Motor neuron (in vitro differentiated cells): ENCODE data around the gene RNF135. TPM values are rescaled to one million over a fixed set of nuclear protein-coding genes. Genes with fewer than 3 reads are reported as not detected.
"Not testable (repeated sequence)": the region's sequence is repeated elsewhere in the genome, so short reads cannot be mapped to it uniquely, and the experiment has no call there.

Source experiments
- ATAC-seq, 8 experiments: fragments of 200-7000 bp; cut with Tn5 transposase; replicated peaks in 6 of 8; 2 replicates each; pipeline ENCODE4 v1.8.0; 2021; ENCODE audit warnings: mild to moderate bottlenecking in 8 of 8, moderate library complexity in 8 of 8
- H3K27ac ChIP-seq, 2 donors: fragments of 250-450 bp; sonication (Bioruptor Pico); 2 replicates each; pipeline ENCODE4 v1.9.0; 2021; ENCODE audit warnings: antibody characterized with exemption in 2 of 2, mild to moderate bottlenecking in 2 of 2, moderate library complexity in 1 of 2
- H3K4me1 ChIP-seq, 2 donors: fragments of 250-450 bp; sonication (Bioruptor Pico); replicated peaks in 1 of 2; 2 replicates each; pipeline ENCODE4 v1.6.1; 2021; ENCODE audit warnings: antibody characterized with exemption in 2 of 2, mild to moderate bottlenecking in 2 of 2, moderate library complexity in 1 of 2
- H3K4me3 ChIP-seq, 5 donors: fragments of 250-450 bp; sonication (Bioruptor Pico); 2 replicates each; pipeline ENCODE4 v1.9.0; 2021; ENCODE audit warnings: antibody characterized with exemption in 5 of 5, mild to moderate bottlenecking in 5 of 5, moderate library complexity in 4 of 5
- WGBS, 10 experiments: fragments of 450-650 bp; shearing (Covaris generic); methylation state at CpG; one replicate each; pipeline ENCODE4 v1.0.0; 2022; 5-methylcytosine and 5-hydroxymethylcytosine counted together
- in situ Hi-C, 9 experiments: fragments of 400-800 bp; cut with MboI; loops; one replicate each; pipeline ENCODE4 v1.15.0; 2021; ENCODE audit warnings: low sequenced_read_pairs in 9 of 9, low pct_unique_long_range_greater_than_20kb in 2 of 9; ENCODE audit not compliant: unreplicated experiment in 9 of 9
- total RNA-seq, 8 experiments: library from RNA; unstranded; fragments of 300-600 nt; gene quantifications; 2 replicates each; pipeline versions ENCODE4 v1.2.3 to v1.2.4, GENCODE V29; 2022

RNF135 gene
- total RNA-seq, 8 experiments from 2014 or later, result 0.11 to 14.3 (median 1.3) TPM

DNA sequence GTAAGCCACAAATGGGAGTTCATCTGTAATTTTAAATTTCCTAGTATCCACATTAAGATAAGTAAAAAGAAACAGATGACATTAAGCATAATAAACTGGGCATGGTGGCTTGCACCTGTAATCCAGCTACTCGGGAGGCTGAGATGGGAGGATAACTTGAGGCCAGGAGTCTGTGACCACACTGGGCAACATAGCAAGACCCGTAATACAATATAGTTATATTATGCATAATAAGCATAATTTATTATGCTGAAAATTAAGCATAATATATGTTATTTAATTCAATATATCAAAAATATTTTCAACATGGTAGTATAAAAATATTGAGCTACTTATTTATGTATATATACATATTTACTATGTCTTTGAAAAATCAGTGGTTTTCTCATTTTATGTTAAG is 48.2 kb downstream of the RNF135 start:
- no peak overlapping the region for H3K27ac ChIP-seq
- 84 to 100% (median 93%) methylated on average over 1 to 2 of the region's 2 CpGs; no CpG with 5 or more reads in 3 of the 10 experiments for WGBS, 10 experiments
- no peak overlapping the region for H3K4me3 ChIP-seq
- no peaks in the 10 kb centered on the region for H3K4me1 ChIP-seq
- no peak for ATAC-seq
- in situ Hi-C loops, result loop anchor here in 2 of 9 experiments (25.0 kb wide), 1 partner anchor 193 kb away; no protein-coding TSS in a partner anchor

DNA sequence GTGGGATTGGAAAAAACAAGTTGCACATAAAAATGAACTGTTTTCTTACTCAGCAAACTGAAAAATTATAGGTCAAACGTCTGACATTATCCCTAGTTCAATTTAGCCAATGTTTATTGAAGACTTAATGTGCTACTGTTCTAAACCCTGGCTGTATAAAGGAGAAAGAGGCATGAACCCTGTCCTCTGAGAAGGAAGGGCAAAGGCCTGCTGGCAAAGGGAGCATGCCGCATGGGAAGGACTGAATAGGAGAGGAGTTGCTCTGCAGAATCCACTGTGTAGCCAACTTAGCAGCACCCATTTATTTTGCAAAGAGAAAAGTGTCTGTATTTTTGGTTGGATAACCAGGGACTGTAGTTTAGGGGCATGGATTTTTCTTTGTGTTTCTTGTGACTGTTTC is 52.3 kb downstream of the RNF135 start:
- H3K27ac ChIP-seq, ATAC-seq, H3K4me1 ChIP-seq, H3K4me3 ChIP-seq: not testable (repeated sequence)
- no CpG with 5 or more reads among the region's 2 CpGs for WGBS, 10 experiments
- in situ Hi-C loops, result loop anchor here in 2 of 9 experiments (25.0 kb wide), 1 partner anchor 189 kb away; no protein-coding TSS in a partner anchor

DNA sequence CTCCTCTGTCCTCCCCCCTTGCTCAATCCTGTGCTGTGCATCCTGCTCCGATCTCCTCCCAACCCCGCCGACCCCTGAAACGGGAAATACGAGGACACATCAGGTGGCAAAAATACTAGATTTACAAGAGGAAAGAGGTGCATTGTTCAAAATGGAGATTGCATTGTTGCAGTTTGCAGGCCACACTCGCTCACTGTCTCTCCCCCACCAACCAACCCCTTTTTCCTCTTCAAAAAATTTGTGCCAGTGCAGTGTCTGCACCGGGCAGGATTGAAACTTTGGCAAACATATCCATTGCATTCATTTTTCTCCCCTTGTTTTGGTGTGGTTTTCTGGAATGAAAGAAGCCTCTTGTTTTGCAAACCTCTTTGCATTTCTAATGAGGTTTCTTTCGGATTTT is 61.0 kb downstream of the RNF135 start:
- no peak for ATAC-seq
- Histone ChIP-seq H3K4me3 (no peak overlapping the region), H3K27ac (no peak overlapping the region), H3K4me1 (peaks cover 0 to 6% of the 10 kb centered on the region in 2 donors)
- 0 to 100% (median 56%) methylated on average over 1 to 8 of the region's 8 CpGs; no CpG with 5 or more reads in 2 of the 10 experiments for WGBS, 10 experiments
- in situ Hi-C loops, result no loop called here

DNA sequence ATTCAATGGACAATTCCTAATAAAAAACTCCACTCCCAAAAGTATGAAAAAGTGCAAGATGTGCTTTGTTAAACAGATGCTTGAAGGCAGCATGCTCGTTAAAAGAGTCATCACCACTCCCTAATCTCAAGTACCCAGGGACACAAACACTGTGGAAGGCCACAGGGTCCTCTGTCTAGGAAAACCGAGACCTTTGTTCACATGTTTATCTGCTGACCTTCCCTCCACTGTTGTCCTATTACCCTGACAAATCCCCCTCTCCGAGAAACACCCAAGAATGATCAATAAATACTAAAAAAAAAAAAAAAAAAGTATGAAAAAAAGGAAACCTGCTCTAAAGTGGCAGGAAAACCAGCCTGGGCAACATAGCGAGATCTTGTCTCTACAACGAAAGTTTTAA is 64.8 kb downstream of the RNF135 start:
- ATAC-seq, in situ Hi-C loops, H3K4me3 ChIP-seq, H3K4me1 ChIP-seq, H3K27ac ChIP-seq: not testable (repeated sequence)
- 67 to 92% (median 81%) methylated on average over 1 to 5 of the region's 5 CpGs for WGBS, 10 experiments

DNA sequence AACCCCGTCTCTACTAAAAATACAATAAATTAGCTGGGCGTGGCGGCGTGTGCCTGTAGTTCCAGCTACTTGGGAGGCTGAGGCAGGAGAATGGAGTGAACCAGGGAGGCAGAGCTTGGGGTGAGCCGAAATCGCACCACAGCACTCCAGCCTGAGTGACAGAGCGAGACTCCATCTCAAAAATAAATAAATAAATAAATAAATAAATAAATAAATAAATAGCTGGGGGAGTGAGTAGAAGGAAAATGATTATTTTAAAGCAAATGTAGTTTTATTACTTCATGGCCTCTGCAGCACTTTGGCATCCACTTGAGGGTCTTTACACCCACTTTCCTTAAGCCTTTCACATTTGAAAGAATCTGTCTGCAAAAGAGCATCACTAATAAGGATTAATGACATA is 70.0 kb downstream of the RNF135 start:
- H3K27ac ChIP-seq, H3K4me1 ChIP-seq, in situ Hi-C loops, H3K4me3 ChIP-seq, ATAC-seq: not testable (repeated sequence)
- 90 to 100% (median 96%) methylated on average over 1 to 4 of the region's 7 CpGs; no CpG with 5 or more reads in 7 of the 10 experiments for WGBS, 10 experiments

DNA sequence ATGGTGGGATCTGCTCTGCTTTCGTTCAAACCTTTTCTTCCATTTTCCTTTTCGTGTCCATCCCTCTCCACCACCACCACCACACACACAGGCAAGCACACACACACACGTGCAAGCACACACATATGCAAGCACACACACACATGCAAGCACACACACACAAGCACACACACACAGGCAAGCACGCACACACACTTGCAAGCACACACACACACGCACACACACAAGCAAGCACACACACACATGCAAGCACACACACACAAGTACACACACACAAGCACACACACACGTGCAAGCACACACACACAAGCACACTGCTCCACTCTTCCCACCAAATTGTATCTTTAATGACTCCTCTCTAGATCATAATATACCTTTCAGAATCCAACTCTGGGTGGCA is 71.5 kb downstream of the RNF135 start:
- no CpG with 5 or more reads among the region's 6 CpGs for WGBS, 10 experiments
- H3K4me3 ChIP-seq, ATAC-seq, in situ Hi-C loops, H3K4me1 ChIP-seq, H3K27ac ChIP-seq: not testable (repeated sequence)

DNA sequence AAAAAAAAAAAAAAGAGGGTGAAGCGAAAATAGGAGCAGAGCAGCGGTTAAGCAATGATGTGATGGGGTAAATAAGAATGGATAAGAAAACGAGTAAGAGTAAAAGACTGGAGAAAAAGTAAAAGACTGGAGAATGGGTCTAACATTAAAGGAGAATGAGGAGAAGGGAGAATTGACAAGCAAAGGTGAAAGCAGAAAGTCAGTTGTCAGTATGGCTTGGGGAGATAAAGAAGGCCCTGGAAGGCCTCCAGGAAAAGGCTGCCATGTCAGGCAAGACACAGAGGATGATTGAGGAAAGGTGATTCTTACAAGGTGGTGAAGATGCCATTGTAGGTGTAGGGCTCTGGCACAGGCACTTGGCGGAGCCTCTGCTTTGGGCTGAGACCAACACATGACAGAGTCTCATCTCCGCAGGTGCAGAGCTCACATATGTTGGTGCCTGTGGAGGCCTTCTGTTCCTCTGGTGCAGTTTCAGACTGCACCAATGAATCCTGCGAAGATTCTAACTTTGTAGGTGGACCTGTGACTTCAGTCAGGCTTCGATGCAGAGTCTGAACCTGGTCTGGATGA is 76.1 kb downstream of the RNF135 start:
- in situ Hi-C loops, H3K4me1 ChIP-seq, H3K4me3 ChIP-seq, H3K27ac ChIP-seq, ATAC-seq: not testable (repeated sequence)
- 60 to 100% (median 92%) methylated on average over 1 to 3 of the region's 7 CpGs; no CpG with 5 or more reads in 3 of the 10 experiments for WGBS, 10 experiments

DNA sequence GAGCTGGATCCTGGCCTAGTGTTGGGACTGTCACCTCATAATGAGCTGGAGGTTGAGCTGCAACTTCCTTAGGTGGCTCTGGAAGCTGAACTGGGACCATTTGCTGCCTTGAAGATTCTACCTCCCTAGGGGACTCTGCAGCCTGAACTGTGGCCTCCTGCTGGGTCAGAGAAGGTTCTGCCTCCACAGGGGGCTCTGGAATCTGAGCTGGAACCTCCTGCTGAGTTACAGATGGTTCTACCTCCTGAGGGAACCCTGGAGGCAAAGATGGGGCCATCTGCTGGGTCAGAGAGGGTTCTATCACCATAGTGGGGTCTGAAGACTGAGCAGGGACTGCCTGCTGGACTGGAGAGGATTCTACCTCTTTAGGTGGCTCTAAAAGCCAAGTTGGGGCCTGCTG is 77.3 kb downstream of the RNF135 start:
- no peaks in the 10 kb centered on the region for H3K4me1 ChIP-seq
- H3K27ac ChIP-seq, result no peak overlapping the region
- in situ Hi-C loops, result no loop called here
- H3K4me3 ChIP-seq, result no peak overlapping the region
- no peak for ATAC-seq

DNA sequence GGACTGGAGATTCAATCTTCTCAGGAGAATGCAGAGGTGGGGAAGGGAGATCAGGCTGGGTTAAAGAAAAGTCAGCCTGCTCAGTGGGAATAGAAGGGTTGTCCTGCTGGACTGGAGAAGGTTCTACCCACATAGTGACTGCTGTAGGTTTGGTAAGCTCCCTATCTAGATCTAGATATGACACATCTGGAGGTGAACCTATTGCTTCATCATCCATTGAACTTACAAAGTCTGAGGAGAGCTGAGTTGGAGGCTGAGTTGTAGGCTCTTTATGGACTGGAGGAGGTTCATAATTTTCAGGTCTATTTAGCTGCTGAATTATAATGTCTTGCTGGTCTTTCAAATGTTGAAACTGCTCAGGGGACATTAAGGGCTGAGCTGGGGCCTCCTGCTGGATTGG is 77.9 kb downstream of the RNF135 start:
- ATAC-seq, result no peak
- in situ Hi-C loops, result no loop called here

More for the DNA sequence above, 77.9 kb downstream of the RNF135 start:
- Histone ChIP-seq H3K27ac (no peak overlapping the region), H3K4me3 (no peak overlapping the region), H3K4me1 (no peaks in the 10 kb centered on the region)

Other genes starting within 250 kb of the RNF135 start
- 10 to 100 TPM in 2 of 8 experiments, 1 to 10 TPM in 6; 5.7 to 31.0 (median 6.8) TPM for gene CRLF3, start 146.3 kb upstream of the RNF135 start, total RNA-seq
- gene ATAD5, start 139.1 kb upstream of the RNF135 start, total RNA-seq, result 10 to 100 TPM in 3 of 8 experiments, 1 to 10 TPM in 4, under 1 TPM in 1; 0.51 to 12.4 (median 3.4) TPM
- 10 to 100 TPM; 10.0 to 43.2 (median 19.2) TPM for gene TEFM, start 64.8 kb upstream of the RNF135 start, total RNA-seq
- 1 to 10 TPM in 3 of 8 experiments, under 1 TPM in 4, not detected in 1; 0.54 to 4.1 (median 0.94) TPM for gene ADAP2, start 49.1 kb upstream of the RNF135 start, total RNA-seq
- gene NF1, start 123.9 kb downstream of the RNF135 start, total RNA-seq, result 100 to 1,000 TPM in 1 of 8 experiments, 10 to 100 TPM in 7; 32.1 to 158 (median 50.6) TPM